ENCODE measurements around the gene FBXL14. TPM values are rescaled to one million over a fixed set of nuclear protein-coding genes. Genes with fewer than 3 reads are reported as not detected.

FBXL14 gene
- total and polyA plus RNA-seq, 2 experiments from 2014 or later, result 8.6 to 11.7 TPM

DNA sequence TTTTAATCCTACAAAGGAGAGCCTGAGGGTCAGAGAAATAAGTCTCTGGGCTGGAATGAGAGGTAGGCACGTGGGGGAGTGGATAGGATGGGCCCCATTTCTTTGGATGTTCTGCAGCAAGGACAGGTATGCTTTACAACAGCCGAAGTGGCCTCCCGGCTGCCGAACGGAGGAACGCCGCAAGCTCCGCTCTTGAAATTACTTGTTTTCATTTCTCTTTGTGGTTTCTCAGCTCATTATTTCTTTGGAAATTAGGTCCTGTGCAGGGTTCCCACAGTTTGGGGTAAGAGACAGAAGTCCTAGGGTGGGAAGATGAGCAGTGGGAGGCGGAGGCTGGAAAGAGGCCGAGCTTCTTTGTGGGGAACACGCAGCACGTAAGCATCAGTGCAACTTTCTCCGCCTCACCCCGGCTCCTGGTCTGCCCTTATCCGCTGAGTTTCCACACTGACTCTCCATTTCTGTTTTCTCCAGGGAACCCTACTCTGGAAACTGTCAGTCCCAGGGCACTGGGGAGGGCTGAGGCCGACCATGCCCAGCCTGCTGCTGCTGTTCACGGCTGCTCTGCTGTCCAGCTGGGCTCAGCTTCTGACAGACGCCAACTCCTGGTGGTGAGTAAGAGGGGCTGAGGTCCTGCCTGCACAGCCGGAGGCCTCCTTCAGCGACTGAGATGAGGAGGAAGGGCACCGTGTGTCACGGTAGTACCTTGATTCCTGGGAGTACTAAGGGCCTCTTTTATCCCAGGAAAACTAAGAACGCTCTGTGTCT lies 36.6 kb upstream of the FBXL14 start:
- Histone ChIP-seq H3K79me2 (no peaks in the 10 kb centered on the region), H3K27ac (no peak overlapping the region), H3K36me3 (replicated peaks; ENCODE audit: insufficient read depth, low read depth) (no peaks in the 10 kb centered on the region), H3K4me3 (no peak overlapping the region), H3K9me2 (replicated peaks; ENCODE audit: insufficient read depth) (no peaks in the 10 kb centered on the region), H3K4me1 (ENCODE audit: insufficient read depth) (peaks cover 28% of the 10 kb centered on the region), H2AFZ (peak overlapping the region; percentile 1), H4K20me1 (ENCODE audit: insufficient read depth, poor library complexity, severe bottlenecking) (no peaks in the 10 kb centered on the region), H3K27me3 (peaks cover 7% of the 10 kb centered on the region), H3K9me3 (ENCODE audit: low read depth) (no peaks in the 10 kb centered on the region), H3K4me2 (peak overlapping the region; percentile 98)
- WGBS (ENCODE audit: low lambda C conversion rate, missing lambda C conversion rate), result 34% methylated on average over 23 of the region's 23 CpGs
- peak; percentile 72 for DNase-seq (ENCODE audit: low spot score)
- TF ChIP-seq EZH2 (IDR thresholded peaks at IDR 0.05; ENCODE audit: borderline replicate concordance) (no peak), EZH2phosphoT487 (IDR thresholded peaks at IDR 0.05; ENCODE audit: low read depth, severe bottlenecking, unreplicated experiment) (no peak)
- TF ChIP-seq, protein P1, sequence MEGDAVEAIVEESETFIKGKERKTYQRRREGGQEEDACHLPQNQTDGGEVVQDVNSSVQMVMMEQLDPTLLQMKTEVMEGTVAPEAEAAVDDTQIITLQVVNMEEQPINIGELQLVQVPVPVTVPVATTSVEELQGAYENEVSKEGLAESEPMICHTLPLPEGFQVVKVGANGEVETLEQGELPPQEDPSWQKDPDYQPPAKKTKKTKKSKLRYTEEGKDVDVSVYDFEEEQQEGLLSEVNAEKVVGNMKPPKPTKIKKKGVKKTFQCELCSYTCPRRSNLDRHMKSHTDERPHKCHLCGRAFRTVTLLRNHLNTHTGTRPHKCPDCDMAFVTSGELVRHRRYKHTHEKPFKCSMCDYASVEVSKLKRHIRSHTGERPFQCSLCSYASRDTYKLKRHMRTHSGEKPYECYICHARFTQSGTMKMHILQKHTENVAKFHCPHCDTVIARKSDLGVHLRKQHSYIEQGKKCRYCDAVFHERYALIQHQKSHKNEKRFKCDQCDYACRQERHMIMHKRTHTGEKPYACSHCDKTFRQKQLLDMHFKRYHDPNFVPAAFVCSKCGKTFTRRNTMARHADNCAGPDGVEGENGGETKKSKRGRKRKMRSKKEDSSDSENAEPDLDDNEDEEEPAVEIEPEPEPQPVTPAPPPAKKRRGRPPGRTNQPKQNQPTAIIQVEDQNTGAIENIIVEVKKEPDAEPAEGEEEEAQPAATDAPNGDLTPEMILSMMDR (IDR thresholded peaks at IDR 0.05; ENCODE audit: poor library complexity), result no peak

DNA sequence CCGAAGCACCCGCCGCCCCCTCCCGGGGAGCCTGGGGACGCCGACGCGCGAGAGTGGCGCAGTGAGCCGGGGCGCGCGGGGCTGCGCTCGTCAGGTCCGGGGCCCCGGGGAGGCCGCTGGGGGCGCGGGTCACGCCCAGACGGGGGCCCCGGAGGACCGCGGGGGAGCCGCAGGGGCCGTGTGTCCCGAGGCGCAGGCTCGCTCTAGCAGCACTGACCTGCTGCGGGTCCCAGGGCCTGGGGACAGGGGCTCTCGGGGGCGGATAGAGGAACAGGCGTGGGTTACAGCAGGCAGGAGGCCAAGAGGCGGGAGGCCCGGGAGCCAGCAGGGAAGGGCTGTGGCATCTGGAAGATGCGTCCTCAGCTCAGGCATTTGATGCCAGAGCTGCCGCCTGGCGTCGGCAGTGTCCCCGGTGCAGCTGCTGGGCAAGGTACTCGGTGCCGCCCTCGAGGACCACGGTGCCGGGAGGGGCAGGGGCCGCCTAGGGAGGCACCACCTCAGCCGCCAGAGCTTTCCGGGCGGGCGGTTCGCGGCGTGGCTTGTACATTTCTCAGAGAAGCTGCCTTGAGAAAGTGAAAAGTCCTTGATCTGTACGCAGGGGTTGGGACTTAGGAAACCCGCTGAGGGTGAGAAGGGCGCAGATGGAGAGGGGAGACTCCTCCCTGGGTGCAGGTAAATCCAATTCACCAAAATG lies 35.9 kb upstream of the FBXL14 start:
- H3K4me1 ChIP-seq (ENCODE audit: insufficient read depth), result peaks cover 28% of the 10 kb centered on the region
- peak overlapping the region; percentile 26 for H2AFZ ChIP-seq
- H3K27ac ChIP-seq, result no peak overlapping the region

DNA sequence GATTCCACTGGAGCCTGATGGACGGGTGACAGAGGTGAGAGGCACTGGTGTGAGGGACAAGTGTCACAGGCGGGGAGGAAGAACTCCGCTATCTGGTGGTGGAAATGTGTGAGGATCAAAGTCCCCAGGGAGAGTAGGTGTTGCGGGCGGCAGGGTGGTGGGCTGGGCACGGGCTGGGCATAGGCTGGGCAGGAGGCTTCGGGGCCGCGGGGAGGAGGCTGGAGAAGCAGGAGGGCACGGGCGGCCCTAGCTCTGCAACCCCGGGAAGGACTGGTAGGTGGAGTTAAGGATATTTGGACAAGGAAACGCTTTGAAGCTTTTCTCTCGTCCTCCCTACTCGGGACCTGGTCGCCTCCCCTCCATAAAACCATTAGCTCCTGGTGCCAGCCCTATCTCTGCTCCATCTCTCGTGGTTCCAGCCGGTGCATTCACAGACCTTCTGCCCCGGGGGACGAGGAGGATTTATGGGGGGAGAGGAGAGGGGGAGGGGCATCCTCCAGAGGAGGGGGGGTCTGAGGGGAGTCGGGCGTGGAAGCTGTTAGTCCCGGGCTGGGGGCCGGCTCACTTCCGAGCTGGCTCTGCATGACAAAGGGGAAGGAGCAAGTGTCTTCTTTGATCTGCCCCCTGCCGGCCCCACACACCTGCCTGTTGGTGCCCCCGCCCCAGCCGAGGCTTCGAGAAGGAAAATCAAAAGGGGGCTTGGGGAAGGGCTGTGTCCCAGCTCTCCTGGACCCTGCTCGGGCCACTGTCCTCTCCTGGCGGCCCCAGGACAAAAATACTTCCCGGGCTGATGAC lies 35.2 kb upstream of the FBXL14 start:
- 7% methylated on average over 23 of the region's 32 CpGs for WGBS (ENCODE audit: low lambda C conversion rate, missing lambda C conversion rate)
- Histone ChIP-seq H2AFZ (peak overlapping the region; percentile 26), H3K27me3 (peaks cover 7% of the 10 kb centered on the region), H3K79me2 (no peaks in the 10 kb centered on the region), H3K4me2 (peak overlapping the region; percentile 98), H3K9me2 (replicated peaks; ENCODE audit: insufficient read depth) (no peaks in the 10 kb centered on the region), H3K4me1 (ENCODE audit: insufficient read depth) (peaks cover 28% of the 10 kb centered on the region), H3K27ac (no peak overlapping the region), H3K9me3 (ENCODE audit: low read depth) (no peaks in the 10 kb centered on the region), H3K4me3 (peak overlapping the region; percentile 70), H4K20me1 (ENCODE audit: insufficient read depth, poor library complexity, severe bottlenecking) (no peaks in the 10 kb centered on the region), H3K36me3 (replicated peaks; ENCODE audit: insufficient read depth, low read depth) (no peaks in the 10 kb centered on the region)
- DNase-seq (ENCODE audit: low spot score), result peak; percentile 38
- TF ChIP-seq, protein P1 (IDR thresholded peaks at IDR 0.05; ENCODE audit: poor library complexity), result no peak
- no peak for TF ChIP-seq EZH2 (IDR thresholded peaks at IDR 0.05; ENCODE audit: borderline replicate concordance)
- TF ChIP-seq EZH2phosphoT487 (IDR thresholded peaks at IDR 0.05; ENCODE audit: low read depth, severe bottlenecking, unreplicated experiment), result no peak

More for the DNA sequence above, 35.9 kb upstream of the FBXL14 start:
- H3K9me3 ChIP-seq (ENCODE audit: low read depth), result no peaks in the 10 kb centered on the region
- WGBS (ENCODE audit: low lambda C conversion rate, missing lambda C conversion rate), result 4% methylated on average over 51 of the region's 58 CpGs
- H3K27me3 ChIP-seq, result peaks cover 7% of the 10 kb centered on the region
- H4K20me1 ChIP-seq (ENCODE audit: insufficient read depth, poor library complexity, severe bottlenecking), result no peaks in the 10 kb centered on the region
- H3K36me3 ChIP-seq (replicated peaks; ENCODE audit: insufficient read depth, low read depth), result no peaks in the 10 kb centered on the region
- peak overlapping the region; percentile 70 for H3K4me3 ChIP-seq
- DNase-seq (ENCODE audit: low spot score), result peak; percentile 65
- TF ChIP-seq, protein P1 (IDR thresholded peaks at IDR 0.05; ENCODE audit: poor library complexity), result no peak
- TF ChIP-seq EZH2phosphoT487 (IDR thresholded peaks at IDR 0.05; ENCODE audit: low read depth, severe bottlenecking, unreplicated experiment), result no peak
- TF ChIP-seq EZH2 (IDR thresholded peaks at IDR 0.05; ENCODE audit: borderline replicate concordance), result peak; percentile 28
- H3K9me2 ChIP-seq (replicated peaks; ENCODE audit: insufficient read depth), result no peaks in the 10 kb centered on the region
- peak overlapping the region; percentile 98 for H3K4me2 ChIP-seq
- no peaks in the 10 kb centered on the region for H3K79me2 ChIP-seq

All from hepatocyte (in vitro differentiated cells).